Astrocyte of the cerebellum (primary cell): ENCODE results near the gene SEMA3F.

Source experiments
- DNase-seq: peaks from one replicate; pipeline ENCODE4 v3.0.0-alpha.2; 2011; ENCODE audit warnings: low read depth
- H3K4me3 ChIP-seq: 2 replicates; pipeline ENCODE4 v1.5.1; 2011; ENCODE audit warnings: mild to moderate bottlenecking, low read depth, low read length, moderate library complexity
- CTCF ChIP-seq: IDR thresholded peaks from 2 replicates; pipeline ENCODE4 v1.5.1; 2012; ENCODE audit warnings: low read length, low read depth, moderate library complexity, mild to moderate bottlenecking; ENCODE audit errors: missing control alignments
- in situ Hi-C: cut with HindIII; loops from 2 replicates; pipeline ENCODE4 v1.10.0; 2017; ENCODE audit warnings: low sequenced_read_pairs

The SEMA3F gene

GRCh38 chr3:50211930-50212329 is 56.8 kb downstream of the SEMA3F start:
- DNase-seq: no peak
- in situ Hi-C loops: no loop called here
- no peak overlapping the region for H3K4me3 ChIP-seq
- TF ChIP-seq CTCF: no peak

GRCh38 chr3:50212502-50212901 is 57.4 kb downstream of the SEMA3F start:
- TF ChIP-seq CTCF: no peak
- in situ Hi-C loops: no loop called here
- no peak overlapping the region for H3K4me3 ChIP-seq
- no peak for DNase-seq

DNA sequence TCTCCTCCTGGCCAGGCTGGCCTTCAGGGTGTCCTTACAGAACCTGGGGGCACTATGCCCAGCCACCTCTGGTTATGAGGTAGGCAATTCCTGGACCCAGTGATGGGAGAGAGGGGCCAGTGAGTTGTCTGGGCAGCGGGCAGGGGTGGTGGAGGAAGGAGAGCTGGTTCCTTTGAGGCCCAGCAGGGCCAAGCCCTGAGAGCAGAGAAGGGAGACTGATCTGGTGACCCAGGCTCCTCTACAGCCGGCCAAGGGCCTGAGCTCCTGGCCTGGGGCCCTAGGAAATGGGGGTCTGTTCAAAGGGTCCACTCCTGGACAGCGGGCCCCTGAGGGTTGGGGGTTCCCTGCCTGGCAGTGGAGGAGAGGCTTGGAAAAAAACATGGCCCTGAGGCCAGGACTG is 57.8 kb downstream of the SEMA3F start:
- in situ Hi-C loops: no loop called here
- no peak overlapping the region for H3K4me3 ChIP-seq
- no peak for TF ChIP-seq CTCF
- DNase-seq: no peak

DNA sequence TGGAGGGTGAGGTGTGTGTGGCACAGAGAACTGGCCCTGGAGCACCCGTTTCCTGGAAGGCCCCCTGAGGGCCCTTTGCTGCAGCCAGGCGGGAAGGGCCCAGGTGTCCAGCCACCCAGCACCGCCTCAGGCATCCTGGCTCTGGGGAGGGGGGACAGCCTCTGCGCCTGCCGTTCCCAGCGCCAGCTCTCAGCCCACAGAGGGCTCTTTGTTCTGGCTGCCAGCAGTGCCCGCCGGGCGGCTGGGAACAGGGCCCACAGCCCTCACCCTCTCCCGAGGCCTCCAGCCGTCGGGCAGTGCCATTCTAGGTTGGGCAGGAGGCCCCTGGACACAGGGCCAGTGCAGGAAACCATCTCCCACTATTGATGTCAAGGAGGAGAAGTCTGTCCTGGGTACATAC is 58.2 kb downstream of the SEMA3F start:
- DNase-seq: no peak
- H3K4me3 ChIP-seq: no peak overlapping the region
- TF ChIP-seq CTCF: no peak
- in situ Hi-C loops: no loop called here

- DNase-seq: no peak
- no peak overlapping the region for H3K4me3 ChIP-seq
- in situ Hi-C loops: no loop called here
- TF ChIP-seq CTCF: no peak
Observed at GRCh38 chr3:50214824-50215223, 59.7 kb downstream of the SEMA3F start.

GRCh38 chr3:50215529-50215928 is 60.4 kb downstream of the SEMA3F start:
- in situ Hi-C loops: no loop called here
- no peak for DNase-seq
- no peak overlapping the region for H3K4me3 ChIP-seq
- no peak for TF ChIP-seq CTCF

DNA sequence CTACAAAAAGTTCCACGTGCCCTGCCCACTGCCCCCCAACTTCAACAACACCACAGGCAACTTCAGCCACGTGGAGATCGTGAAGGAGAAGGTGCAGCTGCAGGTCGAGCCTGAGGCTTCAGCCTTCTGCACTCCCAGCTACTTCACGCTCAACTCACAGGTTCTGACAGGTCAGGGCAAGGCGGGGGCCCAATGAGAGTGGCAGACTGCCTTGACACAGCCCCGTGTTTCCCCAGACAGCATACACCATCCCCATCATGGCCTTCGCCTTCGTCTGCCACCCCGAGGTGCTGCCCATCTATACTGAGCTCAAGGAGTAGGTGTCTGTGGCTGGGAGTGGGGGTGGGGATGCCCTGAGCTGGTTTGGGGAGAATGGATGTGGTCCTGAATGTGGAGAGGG is 62.6 kb downstream of the SEMA3F start:
- H3K4me3 ChIP-seq: no peak overlapping the region
- DNase-seq: no peak
- no peak for TF ChIP-seq CTCF
- in situ Hi-C loops: no loop called here
